IMR-90 (cell line): Measurements from ENCODE around the gene HTR5A. TPM values are rescaled to one million over a fixed set of nuclear protein-coding genes. Genes with fewer than 3 reads are reported as not detected.

ENCODE experiments used
- ATAC-seq: fragments of 200-7000 bp; cut with Tn5 transposase; 2 replicates; pipeline ENCODE4 v1.9.1; 2020; ENCODE audit warnings: low read depth, mild to moderate bottlenecking, moderate library complexity
- BruUV-seq: library from RNA; stranded (reverse); fragments of 400-500 nt; replicated peaks from 2 replicates; lab custom pipeline; 2021; lab: Mats Ljungman, UMichigan
- CTCF ChIA-PET: fragments of 300-600 bp; formaldehyde crosslinking; extraction: SDS; loops from one replicate; lab custom pipeline; 2021; ENCODE audit warnings: antibody characterized with exemption; lab: Yijun Ruan, JAX
- POLR2A ChIA-PET: fragments of 300-600 bp; sonication (Branson Sonifier 250); formaldehyde crosslinking; loops from one replicate; lab custom pipeline; 2022; ENCODE audit warnings: antibody characterized with exemption; ENCODE audit not compliant: unreplicated experiment; lab: Charles Lee
- DNase-seq: peaks from one replicate; pipeline ENCODE4 v3.0.0; 2013
- H2AFZ ChIP-seq: replicated peaks from 2 replicates; pipeline ENCODE3; 2013; ENCODE audit warnings: low read length, mild to moderate bottlenecking; ENCODE audit not compliant: poor library complexity
- H2AK5ac ChIP-seq: 2 replicates; pipeline ENCODE4 v1.6.1; 2013; ENCODE audit warnings: low read depth, low read length, inconsistent platforms
- H2AK9ac ChIP-seq: replicated peaks from 2 replicates; pipeline ENCODE3; 2013; ENCODE audit warnings: mild to moderate bottlenecking, low read depth, low read length, moderate library complexity; ENCODE audit not compliant: poor library complexity
- H2BK120ac ChIP-seq: 2 replicates; pipeline ENCODE4 v1.6.1; 2013; ENCODE audit warnings: low read depth, low read length, inconsistent platforms
- H2BK15ac ChIP-seq: 3 replicates; pipeline ENCODE4 v1.6.1; 2013; ENCODE audit warnings: low read depth, low read length, inconsistent platforms
- H2BK20ac ChIP-seq: 2 replicates; pipeline ENCODE4 v1.6.1; 2013; ENCODE audit warnings: low read depth, mild to moderate bottlenecking, inconsistent platforms, low read length, moderate library complexity
- H2BK5ac ChIP-seq: 2 replicates; pipeline ENCODE4 v1.6.1; 2013; ENCODE audit warnings: mild to moderate bottlenecking, low read depth, low read length, inconsistent platforms; ENCODE audit not compliant: poor library complexity, severe bottlenecking
- H3K14ac ChIP-seq: replicated peaks from 2 replicates; pipeline ENCODE4 v1.6.1; 2013; ENCODE audit warnings: low read depth, low read length, inconsistent platforms
- H3K18ac ChIP-seq: 2 replicates; pipeline ENCODE4 v1.6.1; 2013; ENCODE audit warnings: low read depth, low read length, control low read depth
- H3K23ac ChIP-seq: 2 replicates; pipeline ENCODE4 v1.6.1; 2013; ENCODE audit warnings: low read depth, low read length, inconsistent platforms
- H3K27ac ChIP-seq: 2 replicates; pipeline ENCODE4 v1.5.1; 2013; ENCODE audit warnings: mild to moderate bottlenecking, control low read depth, low read length; ENCODE audit not compliant: insufficient read depth
- H3K27me3 ChIP-seq: 2 replicates; pipeline ENCODE4 v1.6.1; 2013; ENCODE audit warnings: low read length; ENCODE audit not compliant: control insufficient read depth, insufficient read depth
- H3K36me3 ChIP-seq: 2 replicates; pipeline ENCODE4 v1.6.1; 2013; ENCODE audit warnings: low read length, mixed read lengths; ENCODE audit not compliant: control insufficient read depth, insufficient read depth
- H3K4ac ChIP-seq: 2 replicates; pipeline ENCODE4 v1.6.1; 2013; ENCODE audit warnings: low read depth, low read length, inconsistent platforms
- H3K4me1 ChIP-seq: 2 replicates; pipeline ENCODE4 v1.6.1; 2013; ENCODE audit warnings: low read length, mixed read lengths; ENCODE audit not compliant: control insufficient read depth, insufficient read depth
- H3K4me2 ChIP-seq: 2 replicates; pipeline ENCODE4 v1.6.1; 2013; ENCODE audit warnings: low read depth, mild to moderate bottlenecking, control low read depth, low read length, moderate library complexity
- H3K4me3 ChIP-seq: 2 replicates; pipeline ENCODE4 v1.5.1; 2013; ENCODE audit warnings: low read depth, mild to moderate bottlenecking, control low read depth, low read length, moderate library complexity; ENCODE audit not compliant: insufficient read depth
- H3K56ac ChIP-seq: 2 replicates; pipeline ENCODE4 v1.6.1; 2013; ENCODE audit warnings: low read length, inconsistent platforms; ENCODE audit not compliant: insufficient read depth; ENCODE audit errors: extremely low read depth
- H3K79me1 ChIP-seq, 2 experiments: 2 replicates each; pipeline ENCODE4 v1.6.1; 2013; ENCODE audit warnings: low read length in 2 of 2, inconsistent platforms in 1 of 2, low read depth in 1 of 2
- H3K9ac ChIP-seq: 2 replicates; pipeline ENCODE4 v1.6.1; 2013; ENCODE audit warnings: low read depth, low read length, control low read depth
- H3K9me1 ChIP-seq: 2 replicates; pipeline ENCODE4 v1.6.1; 2013; ENCODE audit warnings: low read length, inconsistent platforms; ENCODE audit not compliant: insufficient read depth
- H3K9me3 ChIP-seq: 2 replicates; pipeline ENCODE4 v1.6.1; 2013; ENCODE audit warnings: low read length; ENCODE audit not compliant: control insufficient read depth, insufficient read depth
- H4K20me1 ChIP-seq: 2 replicates; pipeline ENCODE4 v1.6.1; 2013; ENCODE audit warnings: low read length, inconsistent platforms; ENCODE audit not compliant: insufficient read depth
- H4K5ac ChIP-seq: 2 replicates; pipeline ENCODE4 v1.6.1; 2013; ENCODE audit warnings: mild to moderate bottlenecking, low read depth, low read length, control low read depth
- H4K8ac ChIP-seq, 2 experiments: 2 replicates each; pipeline ENCODE4 v1.6.1; 2013; ENCODE audit warnings: low read depth in 2 of 2, low read length in 2 of 2, control low read depth in 1 of 2, inconsistent platforms in 1 of 2
- H4K91ac ChIP-seq: 2 replicates; pipeline ENCODE4 v1.6.1; 2013; ENCODE audit warnings: low read depth, low read length, inconsistent platforms; ENCODE audit not compliant: insufficient read depth
- BHLHE40 ChIP-seq: fragments of 150-350 bp; IDR thresholded peaks from 2 replicates; pipeline ENCODE4 v1.6.1; 2016; ENCODE audit warnings: mild to moderate bottlenecking, low read depth, low read length
- CEBPB ChIP-seq: IDR thresholded peaks from 2 replicates; pipeline ENCODE4 v1.6.1; 2012; ENCODE audit warnings: low read depth, low read length, improper control_type of control experiment
- FOS ChIP-seq: fragments of 150-350 bp; IDR thresholded peaks from 2 replicates; pipeline ENCODE4 v1.6.1; 2016; ENCODE audit warnings: low read depth, low read length
- MAZ ChIP-seq: IDR thresholded peaks from 2 replicates; pipeline ENCODE4 v1.6.1; 2012; ENCODE audit warnings: low read depth, mild to moderate bottlenecking, low read length, improper control_type of control experiment, moderate library complexity, borderline replicate concordance
- POLR2A ChIP-seq: IDR thresholded peaks from 2 replicates; pipeline ENCODE4 v1.6.1; 2012; ENCODE audit warnings: mild to moderate bottlenecking, low read depth, low read length
- RAD21 ChIP-seq: IDR thresholded peaks from 2 replicates; pipeline ENCODE4 v1.6.1; 2012; ENCODE audit warnings: low read length, improper control_type of control experiment
- RCOR1 ChIP-seq: IDR thresholded peaks from 2 replicates; pipeline ENCODE4 v1.6.1; 2012; ENCODE audit warnings: mild to moderate bottlenecking, low read length, improper control_type of control experiment; ENCODE audit not compliant: insufficient replicate concordance
- WGBS, 2 experiments: methylation state at CpG; one replicate each; pipeline versions ENCODE4 v1.1.5 to v1.1.7; 2013; ENCODE audit warnings: missing lambda C conversion rate in 2 of 2; ENCODE audit not compliant: insufficient read length in 1 of 2; ENCODE audit errors: extremely low coverage in 2 of 2; 5-methylcytosine and 5-hydroxymethylcytosine counted together
- dilution Hi-C: fragments of 300-500 bp; cut with HindIII; formaldehyde crosslinking; loops from one replicate; pipeline ENCODE4 v1.14.3; 2018; ENCODE audit warnings: low sequenced_read_pairs; ENCODE audit not compliant: unreplicated experiment
- in situ Hi-C: fragments of 300-500 bp; cut with MboI; formaldehyde crosslinking; loops from 3 replicates; pipeline ENCODE4 v1.14.3; 2019; ENCODE audit warnings: low sequenced_read_pairs, inconsistent platforms, mixed read lengths
- intact Hi-C: fragments of 100-400 bp; cut with micrococcal nuclease; formaldehyde crosslinking; loops from 2 replicates; pipeline ENCODE4 v1.10.0; 2022
- polyA plus RNA-seq, 3 experiments: library from polyadenylated mRNA; depleted of rRNA; stranded (reverse); fragments of >200 nt; gene quantifications; 2 replicates each; pipeline ENCODE4 v1.2.3, GENCODE V29; 2012; ENCODE audit warnings: low replicate concordance in 1 of 3
- total RNA-seq: library from RNA; depleted of rRNA; stranded (reverse); fragments of >200 nt; gene quantifications from 2 replicates; pipeline ENCODE4 v1.2.3, GENCODE V29; 2012

The HTR5A gene
- total and polyA plus RNA-seq, 2 of the 4 experiments (the other 2 are of a cell fraction), result not detected

DNA sequence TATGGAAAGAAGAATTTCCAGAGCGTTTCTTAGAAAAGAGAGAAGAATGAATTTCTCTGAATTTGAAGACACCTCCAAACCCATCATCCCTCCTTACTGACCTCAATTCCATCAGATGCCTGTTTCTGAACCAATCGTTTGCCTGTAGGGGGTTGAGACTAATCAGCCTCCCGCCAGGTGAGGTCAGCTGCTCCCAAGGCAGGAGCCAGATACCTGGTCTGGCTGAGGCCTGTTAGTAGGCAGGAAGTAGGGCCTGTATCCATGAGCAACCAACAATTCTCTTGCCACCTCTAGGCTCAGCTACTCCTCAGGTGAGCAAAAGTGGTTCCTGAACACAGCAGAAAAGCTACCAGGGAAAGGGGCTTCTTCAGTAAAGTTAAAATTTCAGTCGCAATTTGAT is 50.3 kb downstream of the HTR5A start:
- Histone ChIP-seq H4K91ac (no peak overlapping the region), H3K79me1 (no peaks in the 10 kb centered on the region), H3K4me1 (no peaks in the 10 kb centered on the region), H4K8ac (no peak overlapping the region), H2BK20ac (no peak overlapping the region), H3K27ac (no peak overlapping the region), H2AK5ac (no peak overlapping the region), H2BK15ac (no peak overlapping the region), H3K4ac (no peak overlapping the region), H3K56ac (no peak overlapping the region), H3K9me3 (peaks cover 3% of the 10 kb centered on the region; the same call in 1 of the 2 replicates), H3K36me3 (no peaks in the 10 kb centered on the region), H2AK9ac (no peak overlapping the region), H3K14ac (no peak overlapping the region), H2AFZ (no peak overlapping the region), H3K4me3 (no peak overlapping the region), H3K27me3 (no peaks in the 10 kb centered on the region), H3K4me2 (no peak overlapping the region), H2BK5ac (no peak overlapping the region), H3K9ac (no peak overlapping the region), H4K5ac (no peak overlapping the region), H2BK120ac (no peak overlapping the region), H4K20me1 (no peaks in the 10 kb centered on the region), H3K9me1 (no peaks in the 10 kb centered on the region), H3K23ac (no peak overlapping the region), H3K18ac (no peak overlapping the region)
- intact Hi-C loops (no loop called here), in situ Hi-C loops (no loop called here), dilution Hi-C loops (no loop called here)
- ChIA-PET POLR2A (no interaction called here), CTCF (no interaction called here)
- no peak for ATAC-seq
- BruUV-seq, result no TSS peak
- no CpG with 5 or more reads among the region's 4 CpGs for WGBS, 2 experiments
- DNase-seq, result no peak
- no peak for TF ChIP-seq BHLHE40
- TF ChIP-seq POLR2A, result no peak
- no peak for TF ChIP-seq RAD21
- TF ChIP-seq FOS, result no peak
- no peak for TF ChIP-seq RCOR1
- TF ChIP-seq MAZ, result no peak
- TF ChIP-seq CEBPB, result no peak
